Prostate gland (tissue), 2 donors: ENCODE measurements around the gene ARID5A.

Experiments used
- CTCF ChIP-seq, 4 experiments: fragments of 200-600 bp in 2 of 4; fragments of 450-650 bp in 2 of 4; sonication (generic) in 2 of 4; IDR thresholded peaks; 1 replicate in 3 of 4; 2 replicates in 1 of 4; pipeline ENCODE4 v1.5.1; 2016 to 2019; ENCODE audit warnings: antibody characterized with exemption in 4 of 4, mild to moderate bottlenecking in 2 of 4, moderate library complexity in 2 of 4
- POLR2A ChIP-seq: fragments of 450-650 bp; IDR thresholded peaks from one replicate; pipeline ENCODE4 v1.6.1; 2016; ENCODE audit warnings: antibody characterized with exemption, mild to moderate bottlenecking

- no peak for TF ChIP-seq CTCF (IDR thresholded peaks at IDR 0.05)
- no peak for TF ChIP-seq POLR2A
Observed at GRCh38 chr2:96537066-96537733, 648 bp downstream of the ARID5A start.
